Fibroblast of lung (primary cell): Measurements from ENCODE around the gene PTPN14.

ENCODE experiments used
- EZH2 ChIP-seq: IDR thresholded peaks from 2 replicates; pipeline ENCODE4 v1.5.1; 2012; ENCODE audit warnings: low read length, control low read depth, mild to moderate bottlenecking; ENCODE audit errors: missing control alignments
- TF ChIP-seq, protein P1 (sequence below), 2 donors: IDR thresholded peaks in 1 of 2; conservative IDR thresholded peaks in 1 of 2; 1 replicate in 1 of 2; 2 replicates in 1 of 2; pipeline ENCODE4 v1.5.1; 2011 to 2012; ENCODE audit warnings: low read length in 2 of 2, control low read depth in 1 of 2, inconsistent platforms in 1 of 2, low read depth in 1 of 2, mild to moderate bottlenecking in 1 of 2

DNA sequence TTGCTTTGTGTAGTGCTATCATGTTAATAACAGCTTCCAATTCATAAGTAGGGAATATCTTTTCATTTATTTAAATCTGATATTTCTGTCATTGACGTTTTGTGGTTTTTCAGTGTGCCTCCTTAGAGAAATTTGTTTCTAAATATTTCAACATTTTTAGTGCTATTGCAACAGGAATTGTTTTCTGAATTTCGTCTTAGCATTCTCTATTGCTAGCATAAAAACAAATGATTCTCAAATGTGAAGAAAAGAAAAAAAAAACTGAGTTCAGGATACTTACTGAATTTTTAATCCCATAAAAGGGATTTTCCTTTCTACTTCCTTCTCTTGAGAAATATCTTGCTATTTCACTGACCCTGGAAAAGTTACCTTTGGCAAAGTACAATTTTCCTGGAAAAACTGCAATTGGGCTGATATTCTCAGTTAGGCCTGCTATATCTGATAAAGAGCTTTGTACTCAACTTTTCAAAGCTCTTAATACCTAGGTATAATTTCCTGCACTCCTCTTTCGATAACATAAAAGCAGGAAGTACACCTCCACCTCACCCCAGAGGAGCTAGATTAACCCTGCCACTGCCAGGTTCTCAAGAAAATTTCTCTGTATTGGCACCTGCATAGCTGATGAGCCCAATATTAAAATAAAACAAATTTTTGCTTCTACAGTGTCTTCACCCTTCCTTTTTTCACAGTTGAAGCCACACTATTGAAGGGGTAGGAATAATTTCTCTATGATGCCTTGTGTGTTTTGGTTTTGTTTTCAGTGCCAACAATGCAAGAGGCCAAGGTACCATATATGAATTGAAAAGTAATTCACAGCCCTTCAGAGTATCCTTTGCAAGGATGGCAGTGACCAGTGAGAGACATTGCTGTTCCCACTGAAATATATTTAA is 35.6 kb downstream of the PTPN14 start:
- TF ChIP-seq EZH2 = no peak
- TF ChIP-seq, protein P1, sequence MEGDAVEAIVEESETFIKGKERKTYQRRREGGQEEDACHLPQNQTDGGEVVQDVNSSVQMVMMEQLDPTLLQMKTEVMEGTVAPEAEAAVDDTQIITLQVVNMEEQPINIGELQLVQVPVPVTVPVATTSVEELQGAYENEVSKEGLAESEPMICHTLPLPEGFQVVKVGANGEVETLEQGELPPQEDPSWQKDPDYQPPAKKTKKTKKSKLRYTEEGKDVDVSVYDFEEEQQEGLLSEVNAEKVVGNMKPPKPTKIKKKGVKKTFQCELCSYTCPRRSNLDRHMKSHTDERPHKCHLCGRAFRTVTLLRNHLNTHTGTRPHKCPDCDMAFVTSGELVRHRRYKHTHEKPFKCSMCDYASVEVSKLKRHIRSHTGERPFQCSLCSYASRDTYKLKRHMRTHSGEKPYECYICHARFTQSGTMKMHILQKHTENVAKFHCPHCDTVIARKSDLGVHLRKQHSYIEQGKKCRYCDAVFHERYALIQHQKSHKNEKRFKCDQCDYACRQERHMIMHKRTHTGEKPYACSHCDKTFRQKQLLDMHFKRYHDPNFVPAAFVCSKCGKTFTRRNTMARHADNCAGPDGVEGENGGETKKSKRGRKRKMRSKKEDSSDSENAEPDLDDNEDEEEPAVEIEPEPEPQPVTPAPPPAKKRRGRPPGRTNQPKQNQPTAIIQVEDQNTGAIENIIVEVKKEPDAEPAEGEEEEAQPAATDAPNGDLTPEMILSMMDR (conservative IDR thresholded peaks at IDR 0.05 in 1 of 2, IDR thresholded peaks at IDR 0.05 in 1 of 2; ENCODE audit: low read depth in 1 of 2, low read length in 2 of 2) = no peak
